ENCODE results near the gene PIP4K2A.
"Not testable (repeated sequence)": the region's sequence is repeated elsewhere in the genome, so short reads cannot be mapped to it uniquely, and the experiment has no call there.

The PIP4K2A gene

GRCh38 chr10:22697101-22697500, 17.3 kb downstream of the PIP4K2A start:
- DNase-seq (ENCODE audit: low read depth in 2 of 3, low spot score in 1 of 3) = no peak

- DNase-seq (ENCODE audit: low read depth in 2 of 3, low spot score in 1 of 3) = no peak
These were observed 20.5 kb downstream of the PIP4K2A start for GRCh38 chr10:22693860-22694259.

GRCh38 chr10:22693371-22693784, 21.0 kb downstream of the PIP4K2A start:
- DNase-seq (ENCODE audit: low read depth in 2 of 3, low spot score in 1 of 3) = no peak

- not testable (repeated sequence) for DNase-seq (ENCODE audit: low read depth in 2 of 3, low spot score in 1 of 3)
These were observed 22.3 kb downstream of the PIP4K2A start for GRCh38 chr10:22692119-22692518.

GRCh38 chr10:22690614-22691431, 23.6 kb downstream of the PIP4K2A start:
- DNase-seq (ENCODE audit: low read depth in 2 of 3, low spot score in 1 of 3) = no peak

- DNase-seq (ENCODE audit: low read depth in 2 of 3, low spot score in 1 of 3) = no peak
These were observed 24.2 kb downstream of the PIP4K2A start for GRCh38 chr10:22690158-22690557.

- DNase-seq (ENCODE audit: low read depth in 2 of 3, low spot score in 1 of 3) = no peak
These were observed 28.0 kb downstream of the PIP4K2A start for GRCh38 chr10:22686347-22686746.

GRCh38 chr10:22685926-22686325, 28.5 kb downstream of the PIP4K2A start:
- DNase-seq (ENCODE audit: low read depth in 2 of 3, low spot score in 1 of 3) = no peak

- DNase-seq (ENCODE audit: low read depth in 2 of 3, low spot score in 1 of 3) = no peak
These were observed 29.7 kb downstream of the PIP4K2A start for GRCh38 chr10:22684699-22685098.

- DNase-seq (ENCODE audit: low read depth in 2 of 3, low spot score in 1 of 3) = no peak
These were observed 31.3 kb downstream of the PIP4K2A start for GRCh38 chr10:22683140-22683389.

- peak in 1 of 3 donors; percentile 40 for DNase-seq (ENCODE audit: low read depth in 2 of 3, low spot score in 1 of 3)
These were observed 31.9 kb downstream of the PIP4K2A start for GRCh38 chr10:22682237-22683139.

- DNase-seq (ENCODE audit: low read depth in 2 of 3, low spot score in 1 of 3) = peak in 1 of 3 donors; percentile 41
These were observed 32.6 kb downstream of the PIP4K2A start for GRCh38 chr10:22681783-22682183.

- DNase-seq (ENCODE audit: low read depth in 2 of 3, low spot score in 1 of 3) = no peak
These were observed 33.1 kb downstream of the PIP4K2A start for GRCh38 chr10:22681301-22681700.

- no peak for DNase-seq (ENCODE audit: low read depth in 2 of 3, low spot score in 1 of 3)
These were observed 34.8 kb downstream of the PIP4K2A start for GRCh38 chr10:22679608-22680007.

- DNase-seq (ENCODE audit: low read depth in 2 of 3, low spot score in 1 of 3) = no peak
These were observed 37.0 kb downstream of the PIP4K2A start for GRCh38 chr10:22677333-22677732.

GRCh38 chr10:22676435-22676834, 37.9 kb downstream of the PIP4K2A start:
- no peak for DNase-seq (ENCODE audit: low read depth in 2 of 3, low spot score in 1 of 3)

- no peak for DNase-seq (ENCODE audit: low read depth in 2 of 3, low spot score in 1 of 3)
These were observed 39.8 kb downstream of the PIP4K2A start for GRCh38 chr10:22674573-22674930.

GRCh38 chr10:22673785-22674572, 40.4 kb downstream of the PIP4K2A start:
- DNase-seq (ENCODE audit: low read depth in 2 of 3, low spot score in 1 of 3) = no peak

- DNase-seq (ENCODE audit: low read depth in 2 of 3, low spot score in 1 of 3) = no peak
These were observed 41.3 kb downstream of the PIP4K2A start for GRCh38 chr10:22673091-22673392.

- no peak for DNase-seq (ENCODE audit: low read depth in 2 of 3, low spot score in 1 of 3)
These were observed 41.9 kb downstream of the PIP4K2A start for GRCh38 chr10:22672319-22673090.

- DNase-seq (ENCODE audit: low read depth in 2 of 3, low spot score in 1 of 3) = no peak
These were observed 43.6 kb downstream of the PIP4K2A start for GRCh38 chr10:22670788-22671187.
